GM10248 (cell line): Measurements from ENCODE around the gene RIMBP2.
"Not testable (repeated sequence)": the region's sequence is repeated elsewhere in the genome, so short reads cannot be mapped to it uniquely, and the experiment has no call there.

ENCODE experiments used
- CTCF ChIA-PET: fragments of 300-600 bp; sonication (Branson Sonifier 250); formaldehyde crosslinking; extraction: SDS; loops from one replicate; lab custom pipeline; 2021; ENCODE audit warnings: antibody characterized with exemption; lab: Yijun Ruan, JAX
- POLR2A ChIA-PET: fragments of 350-650 bp; sonication (Branson Sonifier 250); formaldehyde crosslinking; extraction: SDS; loops from one replicate; lab custom pipeline; 2020; ENCODE audit warnings: antibody characterized with exemption; lab: Yijun Ruan, JAX
- DNase-seq: peaks from one replicate; pipeline ENCODE4 v3.0.0; 2012; ENCODE audit errors: extremely low spot score
- CTCF ChIP-seq: IDR thresholded peaks from 2 replicates; pipeline ENCODE4 v1.5.1; 2012; ENCODE audit warnings: mild to moderate bottlenecking, low read depth; ENCODE audit errors: extremely low read depth, missing control alignments, control extremely low read depth

Gene RIMBP2

GRCh38 chr12:130745921-130746320 lies 29.8 kb upstream of the RIMBP2 start:
- ChIA-PET POLR2A (no interaction called here), CTCF (interaction anchor here (3.3 to 3.4 kb wide), 2 partner anchors 31 to 78 kb away, joined by 9 to 12 read pairs; no protein-coding TSS in a partner anchor)
- no peak for TF ChIP-seq CTCF
- DNase-seq, result no peak

GRCh38 chr12:130744274-130744673 lies 28.2 kb upstream of the RIMBP2 start:
- no peak for DNase-seq
- POLR2A ChIA-PET, result no interaction called here
- TF ChIP-seq CTCF, result no peak
- CTCF ChIA-PET, result no interaction called here

- POLR2A ChIA-PET, result no interaction called here
- CTCF ChIA-PET, result no interaction called here
- no peak for TF ChIP-seq CTCF
- DNase-seq, result no peak
Observed at GRCh38 chr12:130743606-130744005, 27.5 kb upstream of the RIMBP2 start.

- POLR2A ChIA-PET, result no interaction called here
- no peak for TF ChIP-seq CTCF
- CTCF ChIA-PET, result no interaction called here
- no peak for DNase-seq
Observed at GRCh38 chr12:130743176-130743575, 27.1 kb upstream of the RIMBP2 start.

- no peak for TF ChIP-seq CTCF
- CTCF ChIA-PET, result no interaction called here
- no peak for DNase-seq
- POLR2A ChIA-PET, result no interaction called here
Observed at GRCh38 chr12:130742716-130743115, 26.6 kb upstream of the RIMBP2 start.

GRCh38 chr12:130742112-130742511 lies 26.0 kb upstream of the RIMBP2 start:
- ChIA-PET CTCF (no interaction called here), POLR2A (no interaction called here)
- no peak for TF ChIP-seq CTCF
- DNase-seq, result no peak

GRCh38 chr12:130739571-130739970 lies 23.5 kb upstream of the RIMBP2 start:
- POLR2A ChIA-PET, result no interaction called here
- CTCF ChIA-PET, result interaction anchor here (2.0 kb wide), 1 partner anchor 8 kb away, joined by 6 read pairs; no protein-coding TSS in a partner anchor
- no peak for DNase-seq
- no peak for TF ChIP-seq CTCF

GRCh38 chr12:130738403-130738802 lies 22.3 kb upstream of the RIMBP2 start:
- CTCF ChIA-PET, result interaction anchor here (1.1 to 2.0 kb wide), 2 partner anchors 10 to 711 kb away, joined by 3 to 6 read pairs; no protein-coding TSS in a partner anchor
- DNase-seq, POLR2A ChIA-PET: not testable (repeated sequence)
